Measurements from ENCODE around the gene SP100.
"Not testable (repeated sequence)": the region's sequence is repeated elsewhere in the genome, so short reads cannot be mapped to it uniquely, and the experiment has no call there.

Gene SP100

GRCh38 chr2:230416061-230416721 is at the start of gene SP100:
Gene SP100 (plus strand): TSS chr2:230416201. CDS start chr2:230416297, 96 bp downstream.
- in situ Hi-C loops (cut with MboI; ENCODE audit: low sequenced_read_pairs), result no loop called here

DNA sequence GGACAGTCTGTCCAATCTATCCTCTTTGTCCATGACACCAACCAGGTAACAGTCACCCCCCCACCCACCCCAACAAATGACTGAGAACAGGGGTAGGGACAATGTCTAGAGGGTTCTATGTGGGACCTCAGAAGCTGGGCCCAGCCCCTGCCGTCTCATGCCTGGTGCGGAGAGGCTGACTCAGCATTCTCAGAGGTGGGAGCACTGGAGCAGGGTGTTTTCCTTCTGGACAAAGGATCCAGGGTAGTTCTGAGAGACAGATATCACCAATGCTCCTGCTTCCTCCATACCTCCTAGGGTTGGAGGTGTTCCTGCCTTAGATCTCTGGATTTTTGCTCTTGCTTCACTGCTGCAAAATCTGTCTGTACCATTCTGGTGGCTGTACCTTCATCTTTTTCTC is 33.9 kb upstream of the SP100 start:
- in situ Hi-C loops (cut with MboI; ENCODE audit: low sequenced_read_pairs), result no loop called here

GRCh38 chr2:230383453-230383852 is 32.5 kb upstream of the SP100 start:
- in situ Hi-C loops (cut with MboI; ENCODE audit: low sequenced_read_pairs), result no loop called here

GRCh38 chr2:230384986-230385385 is 31.0 kb upstream of the SP100 start:
- in situ Hi-C loops (cut with MboI; ENCODE audit: low sequenced_read_pairs), result no loop called here

DNA sequence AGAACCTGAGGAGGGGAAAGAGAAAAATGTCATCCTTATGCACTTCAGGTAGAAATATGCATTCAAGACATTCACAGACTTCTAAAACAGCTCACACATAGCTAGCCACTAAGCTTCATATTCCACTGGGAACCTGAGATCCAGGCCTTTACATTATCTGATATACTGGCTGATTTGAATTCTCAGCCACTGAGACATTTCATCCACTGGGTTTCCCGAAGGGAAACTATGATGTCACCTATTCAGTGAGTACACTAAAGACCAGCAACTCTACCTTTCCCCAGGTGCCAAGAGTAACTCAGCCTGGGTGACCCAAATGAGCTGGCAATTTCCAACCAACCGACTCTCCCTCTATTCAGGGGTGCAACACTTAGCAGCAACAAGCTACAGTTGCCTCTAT is 21.7 kb upstream of the SP100 start:
- in situ Hi-C loops (cut with MboI; ENCODE audit: low sequenced_read_pairs), result no loop called here

- in situ Hi-C loops (cut with MboI; ENCODE audit: low sequenced_read_pairs), result not testable (repeated sequence)
Measured at GRCh38 chr2:230398698-230399097, 17.3 kb upstream of the SP100 start.

- in situ Hi-C loops (cut with MboI; ENCODE audit: low sequenced_read_pairs), result no loop called here
Measured at GRCh38 chr2:230400041-230400440, 16.0 kb upstream of the SP100 start.

DNA sequence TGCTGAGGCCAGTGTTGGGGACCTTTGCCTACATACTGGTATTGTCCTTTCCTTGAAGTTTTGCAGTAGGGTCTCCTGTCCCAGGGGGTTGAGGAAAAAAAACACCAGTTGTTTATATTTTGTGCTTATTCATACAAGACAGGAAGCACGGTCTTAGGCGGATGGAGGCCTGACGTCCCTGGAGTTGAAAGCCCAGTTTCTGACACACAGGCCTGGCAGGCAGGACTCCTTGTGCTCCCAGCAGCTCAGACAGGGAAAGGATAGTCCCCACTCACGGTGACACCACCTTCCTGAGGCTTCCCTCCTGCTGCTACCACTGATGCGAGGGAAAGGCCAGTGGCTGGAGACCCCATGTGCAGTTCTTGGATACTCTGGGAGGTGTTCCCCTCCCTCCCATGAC is 15.5 kb upstream of the SP100 start:
- in situ Hi-C loops (cut with MboI; ENCODE audit: low sequenced_read_pairs), result no loop called here

GRCh38 chr2:230401026-230401425 is 15.0 kb upstream of the SP100 start:
- in situ Hi-C loops (cut with MboI; ENCODE audit: low sequenced_read_pairs), result not testable (repeated sequence)

DNA sequence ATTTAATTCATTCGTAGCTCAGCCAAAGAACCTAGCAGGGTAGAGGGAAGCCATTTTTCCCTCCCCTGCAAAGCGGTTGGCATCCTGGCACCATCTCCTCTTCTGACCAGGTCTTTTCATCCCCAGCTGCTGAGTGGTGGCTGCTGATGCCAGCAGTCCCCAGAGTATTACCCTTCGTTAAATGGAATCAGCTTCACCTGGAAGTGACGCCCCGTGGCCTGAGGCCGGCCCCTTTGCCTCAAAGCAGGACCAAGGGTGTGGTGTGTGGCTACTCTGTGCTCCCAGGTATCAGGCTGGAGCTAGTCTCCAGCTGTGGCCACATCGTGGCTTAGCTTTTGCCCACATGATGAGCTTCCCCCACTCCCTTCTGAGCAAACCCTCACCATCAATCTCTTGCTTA is 12.3 kb upstream of the SP100 start:
- in situ Hi-C loops (cut with MboI; ENCODE audit: low sequenced_read_pairs), result no loop called here

- in situ Hi-C loops (cut with MboI; ENCODE audit: low sequenced_read_pairs), result no loop called here
Measured at GRCh38 chr2:230405824-230406223, 10.2 kb upstream of the SP100 start.

- in situ Hi-C loops (cut with MboI; ENCODE audit: low sequenced_read_pairs), result no loop called here
Measured at GRCh38 chr2:230408244-230408842, 7.7 kb upstream of the SP100 start.

DNA sequence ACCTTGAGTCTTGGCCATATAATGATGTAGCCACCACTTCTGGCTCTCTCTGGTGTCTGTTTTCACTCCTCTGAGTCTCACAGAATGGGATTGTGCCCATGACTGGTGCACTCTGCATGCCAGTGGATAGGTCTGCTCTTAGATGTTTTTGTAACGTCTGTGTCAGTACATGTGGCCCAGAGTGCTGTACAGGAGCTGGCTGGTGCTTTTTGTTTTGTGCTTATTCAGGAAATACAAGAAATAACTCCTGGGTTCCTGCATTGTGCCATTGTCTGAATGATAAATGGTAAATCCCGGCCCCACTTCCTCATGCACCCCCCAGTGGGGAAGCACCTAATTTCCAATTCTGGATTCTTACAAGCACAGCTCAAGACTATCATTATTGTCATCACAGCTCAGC is 6.7 kb upstream of the SP100 start:
- in situ Hi-C loops (cut with MboI; ENCODE audit: low sequenced_read_pairs), result not testable (repeated sequence)

GRCh38 chr2:230410263-230410662 is 5.7 kb upstream of the SP100 start:
- in situ Hi-C loops (cut with MboI; ENCODE audit: low sequenced_read_pairs), result no loop called here

- in situ Hi-C loops (cut with MboI; ENCODE audit: low sequenced_read_pairs), result no loop called here
Measured at GRCh38 chr2:230410861-230411569, 5.0 kb upstream of the SP100 start.

DNA sequence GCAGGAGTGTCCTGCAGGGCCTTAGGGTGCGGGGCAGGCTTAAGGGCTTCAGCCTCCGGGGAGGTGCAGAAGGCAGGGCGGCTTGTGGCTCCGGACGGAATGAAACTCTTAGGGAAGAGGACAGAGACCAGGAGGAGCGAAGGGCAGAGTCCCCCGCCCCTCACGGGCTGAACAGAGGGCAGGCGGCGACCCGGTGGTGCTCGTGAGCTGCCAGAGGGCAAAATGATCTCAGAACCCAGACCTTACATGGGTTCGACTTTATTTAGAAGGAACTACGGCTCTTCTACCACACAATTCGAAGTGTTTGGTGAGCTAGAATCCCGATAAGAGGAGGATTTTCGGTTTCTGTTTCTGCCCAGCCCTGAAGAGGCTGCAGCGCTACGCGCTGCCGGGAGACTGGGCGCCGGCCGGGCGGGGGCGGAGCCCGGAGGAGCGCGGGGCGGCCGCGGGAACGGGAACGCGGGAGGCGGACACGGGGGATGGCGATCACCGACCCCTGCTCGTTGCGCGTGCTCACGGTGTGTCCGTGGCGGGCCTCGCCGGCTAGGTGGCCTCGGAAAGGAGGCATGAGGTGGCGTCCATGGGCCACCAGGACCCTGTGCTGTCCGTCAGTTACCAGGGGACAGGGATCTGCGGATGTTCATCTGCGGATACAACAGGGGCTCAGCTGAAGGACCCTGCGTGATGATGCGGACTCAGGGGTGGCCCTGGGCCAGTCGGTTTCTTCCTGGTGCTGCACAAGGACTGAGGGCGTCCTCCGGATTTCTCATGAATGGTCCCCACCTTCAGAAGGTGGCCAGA is 4.2 kb upstream of the SP100 start:
- in situ Hi-C loops (cut with MboI; ENCODE audit: low sequenced_read_pairs), result no loop called here

DNA sequence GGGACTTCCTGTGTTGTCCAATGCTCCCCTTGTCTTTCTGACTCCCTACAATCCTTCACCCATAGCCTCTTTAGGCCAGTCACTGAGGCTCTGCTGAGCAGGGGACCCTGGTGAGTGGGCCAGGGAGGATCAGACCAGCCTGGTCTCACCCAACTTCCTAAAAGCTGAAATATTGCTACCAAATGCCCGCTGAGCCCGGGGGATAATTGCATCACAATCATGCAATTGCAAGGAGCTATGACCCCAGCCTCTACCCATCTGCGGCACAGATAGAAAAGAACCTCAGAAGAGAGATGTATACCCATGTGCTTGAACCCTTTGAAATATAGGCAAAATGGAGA is 3.7 kb upstream of the SP100 start:
- in situ Hi-C loops (cut with MboI; ENCODE audit: low sequenced_read_pairs), result no loop called here

DNA sequence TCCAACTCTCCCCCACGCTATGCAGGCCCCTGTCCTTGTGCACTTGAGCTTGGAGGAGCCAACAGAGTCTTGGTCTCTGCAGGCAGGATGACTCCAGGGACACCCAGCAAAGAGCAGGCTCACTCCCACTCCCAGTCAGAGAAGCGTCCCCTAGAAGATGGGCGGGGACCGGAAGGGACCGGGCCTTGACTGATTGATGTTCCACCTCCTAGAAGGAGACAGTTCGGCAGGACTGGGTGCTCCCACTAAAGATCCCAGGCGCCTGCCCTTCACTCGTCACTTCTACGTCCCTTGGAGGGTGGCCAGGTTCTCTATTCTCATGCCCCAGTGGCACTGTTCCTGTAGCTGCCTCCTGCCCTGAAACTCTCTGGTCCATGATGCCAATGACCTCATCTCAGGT is 3.2 kb upstream of the SP100 start:
- in situ Hi-C loops (cut with MboI; ENCODE audit: low sequenced_read_pairs), result no loop called here

DNA sequence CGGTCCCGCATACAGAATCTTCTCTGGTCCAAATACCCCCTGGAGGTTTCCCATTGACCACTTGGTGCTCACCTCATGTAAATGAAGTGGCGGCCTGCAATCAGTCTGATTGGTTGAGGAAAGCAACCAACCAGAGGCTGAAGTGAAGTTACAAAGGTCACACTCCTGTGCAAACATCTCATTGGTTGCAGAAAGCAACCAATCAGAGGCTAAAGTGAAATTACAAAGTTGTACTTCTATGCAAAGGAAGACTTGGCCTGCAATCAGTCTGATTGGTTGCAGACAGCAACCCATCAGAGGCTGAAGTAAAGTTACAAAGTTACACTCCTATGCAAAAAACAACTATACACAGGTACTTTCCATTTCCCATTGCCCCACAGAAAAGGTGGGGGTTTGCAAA is 2.5 kb upstream of the SP100 start:
- in situ Hi-C loops (cut with MboI; ENCODE audit: low sequenced_read_pairs), result no loop called here

- in situ Hi-C loops (cut with MboI; ENCODE audit: low sequenced_read_pairs), result no loop called here
Measured at GRCh38 chr2:230414302-230414701, 1.7 kb upstream of the SP100 start.

DNA sequence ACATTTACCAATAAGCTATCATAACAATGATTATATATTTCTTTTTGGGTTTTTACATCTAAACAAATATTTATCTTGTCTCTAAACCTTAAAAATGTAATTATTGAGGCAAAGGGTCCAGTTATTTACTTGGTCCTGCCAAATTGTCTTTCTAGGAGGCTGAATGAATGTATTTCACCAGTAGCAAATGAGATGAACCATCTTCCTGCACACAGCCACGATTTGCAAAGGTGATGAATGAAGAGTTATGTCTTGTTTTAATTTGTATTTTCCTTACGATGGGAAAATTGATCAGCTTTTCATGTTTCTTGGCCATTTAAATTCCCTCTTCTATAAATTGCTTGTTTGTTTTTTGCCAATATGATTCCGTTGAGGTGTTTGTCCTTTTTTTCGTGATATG is 1.4 kb downstream of the SP100 start:
- in situ Hi-C loops (cut with MboI; ENCODE audit: low sequenced_read_pairs), result no loop called here

All from HL-60/S4 (cell line).